Colonic mucosa (tissue), 4 donors: ENCODE results near the gene CEP43. TPM values are rescaled to one million over a fixed set of nuclear protein-coding genes. Genes with fewer than 3 reads are reported as not detected.

Experiments used
- DNase-seq: peaks from one replicate; pipeline ENCODE4 v3.0.0-alpha.2; 2020
- H3K27ac ChIP-seq: fragments of 200-600 bp; one replicate; pipeline ENCODE4 v1.8.0; 2021
- H3K27me3 ChIP-seq: fragments of 200-600 bp; one replicate; pipeline ENCODE4 v1.8.0; 2021
- H3K36me3 ChIP-seq: fragments of 200-600 bp; one replicate; pipeline ENCODE4 v1.8.0; 2021
- H3K4me1 ChIP-seq: fragments of 200-600 bp; one replicate; pipeline ENCODE4 v1.8.0; 2021; ENCODE audit warnings: mild to moderate bottlenecking
- H3K4me3 ChIP-seq: fragments of 200-600 bp; one replicate; pipeline ENCODE4 v1.8.0; 2021
- H3K9ac ChIP-seq, 2 donors: one replicate each; pipeline ENCODE4 v1.7.0; 2013; ENCODE audit warnings: control low read depth in 2 of 2, low read depth in 2 of 2, low read length in 2 of 2
- H3K9me3 ChIP-seq: fragments of 200-600 bp; one replicate; pipeline ENCODE4 v1.8.0; 2021
- intact Hi-C: fragments of 100-400 bp; cut with DNase I; formaldehyde crosslinking; loops from one replicate; pipeline ENCODE4 v1.14.1; 2022
- total RNA-seq, 2 donors: library from RNA; stranded (reverse); fragmentation: NEBNext Ultra II Directional in 1 of 2; extraction: Animal tissue kit (Norgen Biotek cat#: 25700) in 1 of 2; gene quantifications; one replicate each; pipeline ENCODE4 v1.2.1, GENCODE V29; 2021
- TF ChIP-seq, protein P1 (sequence below): fragments of 200-600 bp; IDR thresholded peaks from one replicate; pipeline ENCODE4 v1.8.0; 2022; ENCODE audit warnings: antibody characterized with exemption, mild to moderate bottlenecking
- donor health status: healthy.
- donor health status: DM: no; HTN: no; CAD: no.
- donor health status: DM: no; HTN: no; CAD: no.

The CEP43 gene
- total RNA-seq, 2 donors from 2014 or later = 17.3 to 23.8 TPM

- Histone ChIP-seq H3K36me3 (peaks cover 7% of the 10 kb centered on the region), H3K4me1 (no peaks in the 10 kb centered on the region), H3K9me3 (no peaks in the 10 kb centered on the region), H3K9ac (no peak overlapping the region), H3K27ac (no peak overlapping the region), H3K4me3 (no peak overlapping the region), H3K27me3 (no peaks in the 10 kb centered on the region)
- TF ChIP-seq, protein P1, sequence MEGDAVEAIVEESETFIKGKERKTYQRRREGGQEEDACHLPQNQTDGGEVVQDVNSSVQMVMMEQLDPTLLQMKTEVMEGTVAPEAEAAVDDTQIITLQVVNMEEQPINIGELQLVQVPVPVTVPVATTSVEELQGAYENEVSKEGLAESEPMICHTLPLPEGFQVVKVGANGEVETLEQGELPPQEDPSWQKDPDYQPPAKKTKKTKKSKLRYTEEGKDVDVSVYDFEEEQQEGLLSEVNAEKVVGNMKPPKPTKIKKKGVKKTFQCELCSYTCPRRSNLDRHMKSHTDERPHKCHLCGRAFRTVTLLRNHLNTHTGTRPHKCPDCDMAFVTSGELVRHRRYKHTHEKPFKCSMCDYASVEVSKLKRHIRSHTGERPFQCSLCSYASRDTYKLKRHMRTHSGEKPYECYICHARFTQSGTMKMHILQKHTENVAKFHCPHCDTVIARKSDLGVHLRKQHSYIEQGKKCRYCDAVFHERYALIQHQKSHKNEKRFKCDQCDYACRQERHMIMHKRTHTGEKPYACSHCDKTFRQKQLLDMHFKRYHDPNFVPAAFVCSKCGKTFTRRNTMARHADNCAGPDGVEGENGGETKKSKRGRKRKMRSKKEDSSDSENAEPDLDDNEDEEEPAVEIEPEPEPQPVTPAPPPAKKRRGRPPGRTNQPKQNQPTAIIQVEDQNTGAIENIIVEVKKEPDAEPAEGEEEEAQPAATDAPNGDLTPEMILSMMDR = no peak
- intact Hi-C loops = no loop called here
- no peak for DNase-seq
Measured at GRCh38 chr6:167031082-167031709, 32.0 kb downstream of the CEP43 start.

DNA sequence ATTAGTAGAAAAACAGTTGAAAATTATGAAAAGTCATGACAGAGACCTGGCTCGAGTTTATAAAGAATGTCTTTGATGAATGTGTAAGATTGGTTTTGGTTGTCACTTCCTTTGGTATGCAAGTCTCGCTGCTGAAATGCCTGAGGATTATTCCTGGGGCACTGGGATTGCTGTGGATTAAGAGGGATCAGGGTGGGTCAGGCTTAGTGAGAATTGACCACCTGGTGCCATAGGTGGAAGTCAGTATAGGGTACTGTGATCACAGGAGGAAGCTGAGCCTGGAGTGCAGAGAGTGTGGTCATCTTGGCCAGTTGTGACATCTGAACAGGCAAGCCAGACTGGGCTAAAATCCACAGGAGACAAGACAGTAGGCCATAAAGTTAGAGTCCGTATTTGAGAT, 34.9 kb downstream of the CEP43 start:
- Histone ChIP-seq H3K9me3 (no peaks in the 10 kb centered on the region), H3K4me3 (no peak overlapping the region), H3K27me3 (no peaks in the 10 kb centered on the region), H3K4me1 (no peaks in the 10 kb centered on the region), H3K27ac (no peak overlapping the region), H3K9ac (no peak overlapping the region), H3K36me3 (peaks cover 7% of the 10 kb centered on the region)
- intact Hi-C loops = no loop called here
- TF ChIP-seq, protein P1 = no peak
- DNase-seq = no peak

DNA sequence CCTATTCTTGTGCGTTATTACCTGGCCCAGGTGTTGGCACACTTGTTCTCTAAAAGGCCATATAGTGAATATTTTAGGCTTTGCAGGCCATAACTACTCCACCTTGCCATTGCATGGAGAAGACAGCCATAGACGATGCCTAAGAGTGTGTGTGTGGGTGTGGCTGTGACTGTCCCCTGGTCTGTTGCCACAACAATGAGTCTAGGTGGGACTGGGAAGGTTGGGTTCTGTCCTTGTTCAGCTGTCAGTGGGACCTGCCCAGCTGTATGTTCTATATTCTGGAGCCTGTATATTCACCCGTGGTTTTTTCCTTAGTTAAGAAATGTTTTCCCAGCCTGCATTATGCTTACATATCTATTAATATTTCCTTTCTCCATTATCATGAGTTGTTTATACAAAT, 38.6 kb downstream of the CEP43 start:
- Histone ChIP-seq H3K27me3 (no peaks in the 10 kb centered on the region), H3K9ac (no peak overlapping the region), H3K4me1 (no peaks in the 10 kb centered on the region), H3K4me3 (no peak overlapping the region), H3K36me3 (peaks cover 7% of the 10 kb centered on the region), H3K27ac (no peak overlapping the region), H3K9me3 (no peaks in the 10 kb centered on the region)
- TF ChIP-seq, protein P1 = no peak
- DNase-seq = no peak
- intact Hi-C loops = no loop called here

DNA sequence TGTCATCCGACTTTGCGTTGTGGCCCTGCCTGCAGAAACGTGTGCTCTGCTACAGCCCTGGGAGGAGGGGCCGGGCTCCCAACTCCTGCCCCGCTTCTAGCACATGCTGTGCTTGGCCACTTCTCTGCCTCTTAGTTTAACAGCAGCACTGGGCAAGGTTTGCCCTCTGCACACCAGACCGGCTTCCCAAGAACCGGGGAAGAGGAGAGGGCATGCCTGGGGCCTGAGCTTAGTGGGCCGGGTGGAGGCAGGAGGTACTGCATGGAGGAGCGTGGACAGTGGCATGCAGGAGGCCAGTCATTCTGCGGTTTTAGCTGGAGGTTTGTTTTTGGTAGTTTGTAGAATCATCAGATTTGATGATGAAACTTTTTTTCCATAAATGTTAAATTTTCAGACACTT, 45.5 kb downstream of the CEP43 start:
- H3K27ac ChIP-seq = no peak overlapping the region
- intact Hi-C loops = no loop called here
- H3K9me3 ChIP-seq = no peaks in the 10 kb centered on the region
- no peak overlapping the region for H3K4me3 ChIP-seq
- no peaks in the 10 kb centered on the region for H3K4me1 ChIP-seq
- no peaks in the 10 kb centered on the region for H3K27me3 ChIP-seq
- H3K9ac ChIP-seq = no peak overlapping the region
- H3K36me3 ChIP-seq = no peaks in the 10 kb centered on the region
- TF ChIP-seq, protein P1 = no peak
- DNase-seq = no peak

DNA sequence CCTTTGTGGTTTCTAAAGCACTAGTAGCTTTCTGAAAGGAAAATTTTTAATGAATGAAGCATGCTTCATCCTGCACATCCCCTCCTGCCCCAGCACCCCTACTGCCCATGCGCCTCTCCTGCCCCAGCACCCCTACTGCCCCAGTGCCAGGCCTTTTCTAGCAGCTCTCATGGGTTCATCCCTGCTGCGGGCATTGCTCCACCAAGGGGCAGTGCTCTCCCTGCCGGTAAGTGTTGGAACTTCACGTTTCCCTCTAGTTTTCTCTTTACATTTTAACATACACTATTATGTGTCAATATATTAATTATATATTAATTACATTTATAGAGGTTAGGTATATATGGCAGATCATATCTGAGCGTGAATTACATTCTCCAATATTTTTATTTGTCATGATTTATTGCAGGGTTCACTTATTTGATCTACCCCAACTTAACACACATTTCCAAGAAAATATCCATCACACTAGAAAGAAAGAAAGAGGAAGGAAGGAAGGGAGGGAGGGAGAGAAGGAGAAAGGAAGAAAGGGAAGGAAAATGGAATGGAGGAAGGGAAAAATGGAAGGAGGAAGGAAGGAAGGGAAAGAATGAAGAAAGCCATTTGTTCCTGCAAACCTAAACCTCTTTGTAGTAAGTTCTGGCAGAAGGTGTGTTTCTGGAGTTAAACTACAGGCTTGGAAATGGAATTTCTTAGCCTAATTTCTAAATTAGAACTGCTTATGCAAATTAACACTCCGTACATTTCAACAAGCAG, 46.8 kb downstream of the CEP43 start:
- no peaks in the 10 kb centered on the region for H3K4me1 ChIP-seq
- H3K27ac ChIP-seq = no peak overlapping the region
- H3K27me3 ChIP-seq = no peaks in the 10 kb centered on the region
- DNase-seq = no peak
- TF ChIP-seq, protein P1 = no peak
- no peak overlapping the region for H3K9ac ChIP-seq
- H3K4me3 ChIP-seq = no peak overlapping the region
- no peaks in the 10 kb centered on the region for H3K9me3 ChIP-seq
- no peaks in the 10 kb centered on the region for H3K36me3 ChIP-seq
- intact Hi-C loops = no loop called here
